GM12892 (cell line): Measurements from ENCODE around the gene CLASP1.

Experiments
- POLR2A ChIP-seq: IDR thresholded peaks from 2 replicates; pipeline ENCODE4 v1.6.1; 2011; ENCODE audit warnings: low read depth, low read length, control low read depth
- TAF1 ChIP-seq: IDR thresholded peaks from 2 replicates; pipeline ENCODE4 v1.6.1; 2011; ENCODE audit warnings: low read depth, mild to moderate bottlenecking, control low read depth, low read length, borderline replicate concordance

DNA sequence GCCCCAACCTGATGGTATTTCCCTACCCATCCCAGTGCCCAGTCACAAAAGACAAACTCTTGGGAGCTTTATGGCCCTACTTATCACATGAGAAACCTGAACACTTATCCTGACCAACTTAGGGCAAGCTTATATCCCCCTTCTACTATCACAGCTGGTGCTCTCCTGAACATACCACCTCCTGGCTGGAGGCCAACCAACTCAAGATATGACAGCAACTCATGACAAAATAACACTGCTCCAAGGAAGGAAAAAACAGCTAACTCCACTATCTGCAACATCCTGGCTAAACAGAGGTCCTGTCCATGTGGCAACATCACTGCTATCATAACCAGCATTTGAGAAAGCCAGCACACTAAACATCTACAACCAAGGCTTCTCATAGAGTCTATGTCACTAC, 20.9 kb upstream of the CLASP1 start:
- TF ChIP-seq POLR2A (no peak), TAF1 (no peak)
